ENCODE data around the gene GID8.

The GID8 gene

GRCh38 chr20:62995898-62996595 is 58.1 kb downstream of the GID8 start:
- no peak for TF ChIP-seq CTCF (IDR thresholded peaks at IDR 0.05)
- no peak for DNase-seq (ENCODE audit: low spot score)
- Histone ChIP-seq H3K4me3 (no peak overlapping the region), H3K27ac (no peak overlapping the region)

GRCh38 chr20:62996596-62996982 is 58.6 kb downstream of the GID8 start:
- no peak for DNase-seq (ENCODE audit: low spot score)
- Histone ChIP-seq H3K27ac (no peak overlapping the region), H3K4me3 (no peak overlapping the region)
- TF ChIP-seq CTCF (IDR thresholded peaks at IDR 0.05) = no peak

- H3K27ac ChIP-seq = no peak overlapping the region
- no peak overlapping the region for H3K4me3 ChIP-seq
- no peak for DNase-seq (ENCODE audit: low spot score)
- TF ChIP-seq CTCF (IDR thresholded peaks at IDR 0.05) = no peak
These were observed 59.6 kb downstream of the GID8 start for GRCh38 chr20:62997417-62998035.
